HL-60 (cell line): Measurements from ENCODE around the gene ALK.

ENCODE experiments used
- GABPA ChIP-seq: IDR thresholded peaks from 2 replicates; pipeline ENCODE4 v1.6.1; 2012; ENCODE audit warnings: low read depth
- POLR2AphosphoS5 ChIP-seq: IDR thresholded peaks from 2 replicates; pipeline ENCODE4 v1.6.1; 2012; ENCODE audit warnings: low read depth
- TF ChIP-seq, protein P1 (sequence below): IDR thresholded peaks from one replicate; pipeline ENCODE4 v1.5.1; 2011; ENCODE audit warnings: low read length, control low read depth, inconsistent platforms; ENCODE audit not compliant: insufficient read depth
- TF ChIP-seq, protein P2 (sequence below): IDR thresholded peaks from 2 replicates; pipeline ENCODE4 v1.6.1; 2012; ENCODE audit warnings: low read depth; ENCODE audit not compliant: insufficient replicate concordance

DNA sequence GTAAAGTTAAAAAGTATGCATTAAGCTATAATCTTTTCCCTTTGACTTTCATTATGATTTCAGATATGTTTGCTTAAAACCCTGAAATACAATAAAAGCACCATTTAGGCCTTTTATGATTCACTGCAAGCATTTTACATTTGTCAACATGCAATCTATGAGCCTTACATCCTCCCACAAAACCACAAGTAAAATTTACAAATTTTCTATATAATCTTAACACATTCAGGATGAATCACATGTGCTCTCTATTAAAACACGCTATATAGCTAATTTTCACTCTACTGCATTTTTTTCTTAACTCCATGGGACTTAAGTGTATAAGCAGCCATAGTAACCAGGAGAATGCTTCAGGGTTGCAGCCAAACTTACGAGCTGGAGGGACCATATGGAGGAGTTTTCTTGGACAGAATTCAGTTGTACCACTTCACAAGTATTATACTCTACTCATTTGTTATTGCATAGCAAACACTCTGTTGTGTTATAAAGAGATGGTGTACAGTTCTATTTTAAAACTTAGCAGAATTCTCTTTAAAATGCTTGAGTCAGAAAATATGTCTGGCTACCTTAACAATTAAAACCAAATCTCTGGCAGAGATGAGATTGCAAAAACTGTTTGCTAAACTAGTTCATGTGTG lies 293.2 kb downstream of the ALK start:
- TF ChIP-seq, protein P1, sequence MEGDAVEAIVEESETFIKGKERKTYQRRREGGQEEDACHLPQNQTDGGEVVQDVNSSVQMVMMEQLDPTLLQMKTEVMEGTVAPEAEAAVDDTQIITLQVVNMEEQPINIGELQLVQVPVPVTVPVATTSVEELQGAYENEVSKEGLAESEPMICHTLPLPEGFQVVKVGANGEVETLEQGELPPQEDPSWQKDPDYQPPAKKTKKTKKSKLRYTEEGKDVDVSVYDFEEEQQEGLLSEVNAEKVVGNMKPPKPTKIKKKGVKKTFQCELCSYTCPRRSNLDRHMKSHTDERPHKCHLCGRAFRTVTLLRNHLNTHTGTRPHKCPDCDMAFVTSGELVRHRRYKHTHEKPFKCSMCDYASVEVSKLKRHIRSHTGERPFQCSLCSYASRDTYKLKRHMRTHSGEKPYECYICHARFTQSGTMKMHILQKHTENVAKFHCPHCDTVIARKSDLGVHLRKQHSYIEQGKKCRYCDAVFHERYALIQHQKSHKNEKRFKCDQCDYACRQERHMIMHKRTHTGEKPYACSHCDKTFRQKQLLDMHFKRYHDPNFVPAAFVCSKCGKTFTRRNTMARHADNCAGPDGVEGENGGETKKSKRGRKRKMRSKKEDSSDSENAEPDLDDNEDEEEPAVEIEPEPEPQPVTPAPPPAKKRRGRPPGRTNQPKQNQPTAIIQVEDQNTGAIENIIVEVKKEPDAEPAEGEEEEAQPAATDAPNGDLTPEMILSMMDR = no peak
- TF ChIP-seq POLR2AphosphoS5 = no peak
- TF ChIP-seq, protein P2, sequence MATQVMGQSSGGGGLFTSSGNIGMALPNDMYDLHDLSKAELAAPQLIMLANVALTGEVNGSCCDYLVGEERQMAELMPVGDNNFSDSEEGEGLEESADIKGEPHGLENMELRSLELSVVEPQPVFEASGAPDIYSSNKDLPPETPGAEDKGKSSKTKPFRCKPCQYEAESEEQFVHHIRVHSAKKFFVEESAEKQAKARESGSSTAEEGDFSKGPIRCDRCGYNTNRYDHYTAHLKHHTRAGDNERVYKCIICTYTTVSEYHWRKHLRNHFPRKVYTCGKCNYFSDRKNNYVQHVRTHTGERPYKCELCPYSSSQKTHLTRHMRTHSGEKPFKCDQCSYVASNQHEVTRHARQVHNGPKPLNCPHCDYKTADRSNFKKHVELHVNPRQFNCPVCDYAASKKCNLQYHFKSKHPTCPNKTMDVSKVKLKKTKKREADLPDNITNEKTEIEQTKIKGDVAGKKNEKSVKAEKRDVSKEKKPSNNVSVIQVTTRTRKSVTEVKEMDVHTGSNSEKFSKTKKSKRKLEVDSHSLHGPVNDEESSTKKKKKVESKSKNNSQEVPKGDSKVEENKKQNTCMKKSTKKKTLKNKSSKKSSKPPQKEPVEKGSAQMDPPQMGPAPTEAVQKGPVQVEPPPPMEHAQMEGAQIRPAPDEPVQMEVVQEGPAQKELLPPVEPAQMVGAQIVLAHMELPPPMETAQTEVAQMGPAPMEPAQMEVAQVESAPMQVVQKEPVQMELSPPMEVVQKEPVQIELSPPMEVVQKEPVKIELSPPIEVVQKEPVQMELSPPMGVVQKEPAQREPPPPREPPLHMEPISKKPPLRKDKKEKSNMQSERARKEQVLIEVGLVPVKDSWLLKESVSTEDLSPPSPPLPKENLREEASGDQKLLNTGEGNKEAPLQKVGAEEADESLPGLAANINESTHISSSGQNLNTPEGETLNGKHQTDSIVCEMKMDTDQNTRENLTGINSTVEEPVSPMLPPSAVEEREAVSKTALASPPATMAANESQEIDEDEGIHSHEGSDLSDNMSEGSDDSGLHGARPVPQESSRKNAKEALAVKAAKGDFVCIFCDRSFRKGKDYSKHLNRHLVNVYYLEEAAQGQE = no peak
- no peak for TF ChIP-seq GABPA
